Fibroblast of lung (primary cell): ENCODE results near the gene KRT85. TPM values are rescaled to one million over a fixed set of nuclear protein-coding genes. Genes with fewer than 3 reads are reported as not detected.

Source experiments
- DNase-seq, 2 donors: peaks; one replicate each; pipeline versions ENCODE4 v3.0.0 to v3.0.0-alpha.2; 2010; ENCODE audit warnings: low read depth in 2 of 2
- H2AFZ ChIP-seq: 2 replicates; pipeline ENCODE4 v1.5.1; 2012; ENCODE audit warnings: low read length, control low read depth, inconsistent platforms
- H3K27ac ChIP-seq: 2 replicates; pipeline ENCODE4 v1.5.1; 2011; ENCODE audit warnings: low read length, control low read depth; ENCODE audit not compliant: insufficient read depth
- H3K27me3 ChIP-seq: 2 replicates; pipeline ENCODE4 v1.5.1; 2011; ENCODE audit warnings: mild to moderate bottlenecking, low read length; ENCODE audit not compliant: control insufficient read depth, insufficient read depth
- H3K36me3 ChIP-seq: 2 replicates; pipeline ENCODE4 v1.5.1; 2011; ENCODE audit warnings: low read length; ENCODE audit not compliant: control insufficient read depth, insufficient read depth
- H3K4me1 ChIP-seq: 2 replicates; pipeline ENCODE4 v1.5.1; 2011; ENCODE audit warnings: low read length; ENCODE audit not compliant: control insufficient read depth, insufficient read depth; ENCODE audit errors: extremely low read depth
- H3K4me2 ChIP-seq: 2 replicates; pipeline ENCODE4 v1.5.1; 2011; ENCODE audit warnings: low read length, control low read depth; ENCODE audit not compliant: insufficient read depth; ENCODE audit errors: extremely low read depth
- H3K4me3 ChIP-seq, 4 experiments: fragments of 200-600 bp in 1 of 4; sonication (generic) in 1 of 4; replicated peaks in 1 of 4; 2 replicates each; pipeline ENCODE4 v1.5.1; 2011 to 2016; ENCODE audit warnings: low read length in 4 of 4, low read depth in 3 of 4, mild to moderate bottlenecking in 3 of 4, control low read depth in 2 of 4, inconsistent platforms in 1 of 4, mixed read lengths in 1 of 4; ENCODE audit not compliant: insufficient read depth in 1 of 4; ENCODE audit errors: control extremely low read depth in 1 of 4
- H3K79me2 ChIP-seq: 2 replicates; pipeline ENCODE4 v1.5.1; 2012; ENCODE audit warnings: mild to moderate bottlenecking, low read length, inconsistent platforms; ENCODE audit not compliant: control insufficient read depth, insufficient read depth
- H3K9ac ChIP-seq: 2 replicates; pipeline ENCODE4 v1.5.1; 2011; ENCODE audit warnings: mild to moderate bottlenecking, low read length, control low read depth; ENCODE audit not compliant: insufficient read depth
- H3K9me3 ChIP-seq: 2 replicates; pipeline ENCODE4 v1.5.1; 2012; ENCODE audit warnings: low read depth, low read length; ENCODE audit not compliant: control insufficient read depth, insufficient read depth
- H4K20me1 ChIP-seq: 2 replicates; pipeline ENCODE4 v1.5.1; 2011; ENCODE audit warnings: low read length; ENCODE audit not compliant: control insufficient read depth, insufficient read depth; ENCODE audit errors: extremely low read depth
- CTCF ChIP-seq, 2 donors: IDR thresholded peaks in 1 of 2; conservative IDR thresholded peaks in 1 of 2; 1 replicate in 1 of 2; 2 replicates in 1 of 2; pipeline ENCODE4 v1.5.1; 2011 to 2012; ENCODE audit warnings: low read length in 2 of 2, control low read depth in 1 of 2, inconsistent platforms in 1 of 2, low read depth in 1 of 2, mild to moderate bottlenecking in 1 of 2
- EZH2 ChIP-seq: IDR thresholded peaks from 2 replicates; pipeline ENCODE4 v1.5.1; 2012; ENCODE audit warnings: low read length, control low read depth, mild to moderate bottlenecking; ENCODE audit errors: missing control alignments
- polyA plus RNA-seq, 2 donors: library from polyadenylated mRNA; depleted of rRNA in 1 of 2; stranded (reverse) in 1 of 2; unstranded in 1 of 2; fragments of >200 nt; gene quantifications; 2 replicates each; pipeline ENCODE4 v1.2.1, GENCODE V29; 2011 to 2012; ENCODE audit warnings: missing spikeins in 1 of 2
- total RNA-seq: library from RNA; depleted of rRNA; stranded (reverse); fragments of >200 nt; gene quantifications from 2 replicates; pipeline ENCODE4 v1.2.1, GENCODE V29; 2014

KRT85 gene
- total and polyA plus RNA-seq, 2 donors (not counting 1 experiment from before 2014, with no cell fraction given), result not detected

- DNase-seq, result peak in 1 of 2 donors; percentile 42
- Histone ChIP-seq H3K36me3 (no peaks in the 10 kb centered on the region), H2AFZ (no peak overlapping the region), H3K27me3 (peaks cover 12% of the 10 kb centered on the region), H3K4me2 (no peak overlapping the region), H4K20me1 (no peaks in the 10 kb centered on the region), H3K79me2 (no peaks in the 10 kb centered on the region), H3K9me3 (no peaks in the 10 kb centered on the region), H3K27ac (no peak overlapping the region), H3K4me1 (no peaks in the 10 kb centered on the region), H3K9ac (no peak overlapping the region), H3K4me3 (no peak overlapping the region)
- TF ChIP-seq EZH2 (no peak), CTCF (conservative IDR thresholded peaks at IDR 0.05 in 1 of 2, IDR thresholded peaks at IDR 0.05 in 1 of 2; ENCODE audit: low read depth in 1 of 2, low read length in 2 of 2) (no peak)
Observed at GRCh38 chr12:52349196-52349595, 18.1 kb downstream of the KRT85 start.

GRCh38 chr12:52347551-52348510, 19.4 kb downstream of the KRT85 start:
- DNase-seq, result no peak
- no peak overlapping the region for H3K9ac ChIP-seq
- H3K79me2 ChIP-seq, result no peaks in the 10 kb centered on the region
- H3K4me2 ChIP-seq, result no peak overlapping the region
- TF ChIP-seq CTCF (conservative IDR thresholded peaks at IDR 0.05 in 1 of 2, IDR thresholded peaks at IDR 0.05 in 1 of 2; ENCODE audit: low read depth in 1 of 2, low read length in 2 of 2), result no peak
- no peak for TF ChIP-seq EZH2
- no peak overlapping the region for H3K4me3 ChIP-seq
- no peak overlapping the region for H2AFZ ChIP-seq
- H3K36me3 ChIP-seq, result no peaks in the 10 kb centered on the region
- H4K20me1 ChIP-seq, result no peaks in the 10 kb centered on the region
- peaks cover 13% of the 10 kb centered on the region for H3K27me3 ChIP-seq
- no peak overlapping the region for H3K27ac ChIP-seq
- H3K4me1 ChIP-seq, result no peaks in the 10 kb centered on the region
- no peaks in the 10 kb centered on the region for H3K9me3 ChIP-seq

GRCh38 chr12:52347016-52347415, 20.3 kb downstream of the KRT85 start:
- Histone ChIP-seq H3K27me3 (peaks cover 13% of the 10 kb centered on the region), H3K27ac (no peak overlapping the region), H3K36me3 (no peaks in the 10 kb centered on the region), H3K9ac (no peak overlapping the region), H3K4me1 (no peaks in the 10 kb centered on the region), H3K79me2 (no peaks in the 10 kb centered on the region), H4K20me1 (no peaks in the 10 kb centered on the region), H3K4me3 (no peak overlapping the region), H2AFZ (no peak overlapping the region), H3K9me3 (no peaks in the 10 kb centered on the region), H3K4me2 (no peak overlapping the region)
- TF ChIP-seq EZH2 (no peak), CTCF (conservative IDR thresholded peaks at IDR 0.05 in 1 of 2, IDR thresholded peaks at IDR 0.05 in 1 of 2; ENCODE audit: low read depth in 1 of 2, low read length in 2 of 2) (no peak)
- no peak for DNase-seq
